OCI-LY7 (cell line): ENCODE data around the gene PDE8B. TPM values are rescaled to one million over a fixed set of nuclear protein-coding genes. Genes with fewer than 3 reads are reported as not detected.

Experiments
- BruUV-seq: library from RNA; stranded (reverse); fragments of 400-500 nt; replicated peaks from 2 replicates; lab custom pipeline; 2021; lab: Mats Ljungman, UMichigan
- CTCF ChIA-PET: fragments of 300-600 bp; sonication (Branson Sonifier 250); formaldehyde crosslinking; loops from one replicate; lab custom pipeline; 2022; ENCODE audit warnings: antibody characterized with exemption; ENCODE audit not compliant: unreplicated experiment; lab: Charles Lee
- POLR2A ChIA-PET: fragments of 300-600 bp; sonication (Branson Sonifier 250); formaldehyde crosslinking; loops from one replicate; lab custom pipeline; 2022; ENCODE audit warnings: antibody characterized with exemption; lab: Charles Lee
- DNase-seq: peaks from one replicate; pipeline ENCODE4 v3.0.0-alpha.2; 2015; ENCODE audit warnings: low spot score
- H2AFZ ChIP-seq: fragments of 200-600 bp; sonication (generic), shearing (Covaris generic); 2 replicates; pipeline ENCODE4 v1.6.1; 2014; ENCODE audit warnings: mild to moderate bottlenecking, antibody characterized with exemption, low read length, moderate library complexity
- H3K27ac ChIP-seq: fragments of 200-600 bp; sonication (generic); 2 replicates; pipeline ENCODE4 v1.5.1; 2014; ENCODE audit warnings: mixed run types, low read depth, mild to moderate bottlenecking, moderate library complexity, low read length, inconsistent platforms; ENCODE audit not compliant: poor library complexity, severe bottlenecking
- H3K36me3 ChIP-seq: fragments of 200-600 bp; sonication (generic); 2 replicates; pipeline ENCODE4 v1.6.1; 2014; ENCODE audit warnings: mild to moderate bottlenecking, antibody characterized with exemption, low read length, moderate library complexity, mixed read lengths; ENCODE audit not compliant: insufficient read depth
- H3K4me1 ChIP-seq: fragments of 200-600 bp; sonication (generic); 2 replicates; pipeline ENCODE4 v1.5.1; 2014; ENCODE audit warnings: mild to moderate bottlenecking, low read length; ENCODE audit not compliant: insufficient read depth, poor library complexity, severe bottlenecking
- H3K4me2 ChIP-seq: fragments of 200-600 bp; sonication (generic); 2 replicates; pipeline ENCODE4 v1.6.1; 2014; ENCODE audit warnings: mild to moderate bottlenecking, low read length
- H3K4me3 ChIP-seq: fragments of 200-600 bp; sonication (generic); 2 replicates; pipeline ENCODE4 v1.5.1; 2014; ENCODE audit warnings: mild to moderate bottlenecking, low read depth, low read length; ENCODE audit not compliant: poor library complexity, severe bottlenecking
- H3K79me2 ChIP-seq: fragments of 200-600 bp; sonication (generic); 2 replicates; pipeline ENCODE4 v1.6.1; 2016; ENCODE audit warnings: low read depth, mild to moderate bottlenecking, low read length, moderate library complexity, mixed read lengths; ENCODE audit not compliant: insufficient read depth
- H3K9me2 ChIP-seq: fragments of 200-600 bp; sonication (generic); 2 replicates; pipeline ENCODE4 v1.6.1; 2016; ENCODE audit warnings: mild to moderate bottlenecking, low read length, mixed read lengths; ENCODE audit not compliant: insufficient read depth
- H3K9me3 ChIP-seq: fragments of 200-600 bp; sonication (generic); 2 replicates; pipeline ENCODE4 v1.6.1; 2014; ENCODE audit warnings: mild to moderate bottlenecking, mixed run types, low read length, mixed read lengths
- H4K20me1 ChIP-seq: fragments of 200-600 bp; sonication (generic); 2 replicates; pipeline ENCODE4 v1.6.1; 2014; ENCODE audit warnings: mild to moderate bottlenecking, antibody characterized with exemption, low read length, moderate library complexity, mixed read lengths; ENCODE audit not compliant: insufficient read depth
- CTCF ChIP-seq: fragments of 200-600 bp; sonication (generic); conservative IDR thresholded peaks from 2 replicates; pipeline ENCODE4 v1.5.1; 2014; ENCODE audit warnings: mild to moderate bottlenecking, antibody characterized with exemption, low read length, moderate library complexity, mixed read lengths
- EZH2phosphoT487 ChIP-seq: fragments of 200-600 bp; sonication (generic); IDR thresholded peaks from 2 replicates; pipeline ENCODE4 v1.6.1; 2018; ENCODE audit warnings: low read depth, borderline replicate concordance, mild to moderate bottlenecking, mixed run types, antibody characterized with exemption, low read length, moderate library complexity, mixed read lengths
- intact Hi-C: fragments of 100-400 bp; cut with micrococcal nuclease; formaldehyde crosslinking; loops from one replicate; pipeline ENCODE4 v1.10.0; 2022; ENCODE audit not compliant: unreplicated experiment
- total RNA-seq, 2 experiments: library from RNA; depleted of rRNA in 1 of 2; stranded (reverse); fragments of >200 nt in 1 of 2; shearing (Covaris generic) in 1 of 2; gene quantifications; 2 replicates each; pipeline ENCODE4 v1.2.3, GENCODE V29; 2014 to 2022

PDE8B gene
- total RNA-seq, 2 experiments from 2014 or later: 0.21 to 0.22 TPM

- Histone ChIP-seq H3K36me3 (no peaks in the 10 kb centered on the region), H3K27ac (no peak overlapping the region), H3K4me3 (no peak overlapping the region), H3K79me2 (no peaks in the 10 kb centered on the region), H4K20me1 (no peaks in the 10 kb centered on the region), H3K9me3 (no peaks in the 10 kb centered on the region), H2AFZ (no peak overlapping the region), H3K9me2 (no peaks in the 10 kb centered on the region), H3K4me2 (no peak overlapping the region), H3K4me1 (no peaks in the 10 kb centered on the region)
- ChIA-PET POLR2A (interaction anchor here (1.1 to 1.4 kb wide), 2 partner anchors 10 to 14 kb away, joined by 3 to 5 read pairs; no protein-coding TSS in a partner anchor), CTCF (no interaction called here)
- TF ChIP-seq EZH2phosphoT487: no peak
- no peak for TF ChIP-seq CTCF
- no peak for DNase-seq
- intact Hi-C loops: no loop called here
- no TSS peak for BruUV-seq
Measured at GRCh38 chr5:77333451-77334123, 123.1 kb downstream of the PDE8B start.

- POLR2A ChIA-PET: no interaction called here
- Histone ChIP-seq H3K79me2 (no peaks in the 10 kb centered on the region), H4K20me1 (no peaks in the 10 kb centered on the region), H3K9me3 (no peaks in the 10 kb centered on the region), H3K4me2 (no peak overlapping the region), H3K27ac (no peak overlapping the region), H3K36me3 (no peaks in the 10 kb centered on the region), H3K9me2 (no peaks in the 10 kb centered on the region), H3K4me3 (no peak overlapping the region), H3K4me1 (no peaks in the 10 kb centered on the region), H2AFZ (no peak overlapping the region)
- intact Hi-C loops: no loop called here
- no peak for DNase-seq
- no TSS peak for BruUV-seq
- no peak for TF ChIP-seq CTCF
- no peak for TF ChIP-seq EZH2phosphoT487
- CTCF ChIA-PET: no interaction called here
Measured at GRCh38 chr5:77337246-77337645, 126.8 kb downstream of the PDE8B start.

- BruUV-seq: no TSS peak
- no peaks in the 10 kb centered on the region for H3K9me3 ChIP-seq
- no peaks in the 10 kb centered on the region for H3K79me2 ChIP-seq
- intact Hi-C loops: no loop called here
- no peak overlapping the region for H3K4me3 ChIP-seq
- H3K4me1 ChIP-seq: no peaks in the 10 kb centered on the region
- H3K36me3 ChIP-seq: no peaks in the 10 kb centered on the region
- H3K9me2 ChIP-seq: no peaks in the 10 kb centered on the region
- H3K27ac ChIP-seq: no peak overlapping the region
- CTCF ChIA-PET: no interaction called here
- no peak overlapping the region for H2AFZ ChIP-seq
- no peaks in the 10 kb centered on the region for H4K20me1 ChIP-seq
- no peak overlapping the region for H3K4me2 ChIP-seq
- POLR2A ChIA-PET: interaction anchor here (0.6 kb wide), 1 partner anchor 41 kb away, joined by 6 read pairs; no protein-coding TSS in a partner anchor
- no peak for DNase-seq
- TF ChIP-seq CTCF: no peak
- TF ChIP-seq EZH2phosphoT487: no peak
Measured at GRCh38 chr5:77337686-77338085, 127.2 kb downstream of the PDE8B start.
